AG04450 (cell line): ENCODE data around the gene SLCO3A1. TPM values are rescaled to one million over a fixed set of nuclear protein-coding genes. Genes with fewer than 3 reads are reported as not detected.
"Not testable (repeated sequence)": the region's sequence is repeated elsewhere in the genome, so short reads cannot be mapped to it uniquely, and the experiment has no call there.

Experiments used
- CTCF ChIA-PET: fragments of 300-600, 350-600 bp; formaldehyde crosslinking; extraction: SDS; loops from one replicate; lab custom pipeline; 2022; ENCODE audit warnings: antibody characterized with exemption, inconsistent platforms; lab: Charles Lee
- POLR2A ChIA-PET: fragments of 350-600 bp; formaldehyde crosslinking; extraction: SDS; loops from one replicate; lab custom pipeline; 2021; ENCODE audit warnings: antibody characterized with exemption, inconsistent platforms; lab: Yijun Ruan, JAX
- DNase-seq: peaks from one replicate; pipeline ENCODE4 v3.0.0-alpha.2; 2011; ENCODE audit warnings: low read depth, low spot score
- H3K27ac ChIP-seq: one replicate; pipeline ENCODE4 v1.5.1; 2012; ENCODE audit warnings: low read depth, low read length, control low read depth
- H3K27me3 ChIP-seq: one replicate; pipeline ENCODE4 v1.6.0; 2012; ENCODE audit warnings: low read length; ENCODE audit not compliant: control insufficient read depth, insufficient read depth
- H3K4me3 ChIP-seq: 2 replicates; pipeline ENCODE4 v1.5.1; 2011; ENCODE audit warnings: mild to moderate bottlenecking, low read depth, low read length, control low read depth
- H3K9me3 ChIP-seq: 2 replicates; pipeline ENCODE4 v1.5.1; 2012; ENCODE audit warnings: low read length; ENCODE audit not compliant: control insufficient read depth, insufficient read depth
- CTCF ChIP-seq: IDR thresholded peaks from 2 replicates; pipeline ENCODE4 v1.5.1; 2011; ENCODE audit warnings: low read depth, low read length, control low read depth, inconsistent platforms
- polyA plus RNA-seq: library from polyadenylated mRNA; depleted of rRNA; stranded (reverse); fragments of >200 nt; gene quantifications from 2 replicates; pipeline ENCODE4 v1.2.3, GENCODE V29; 2011

Gene SLCO3A1
- polyA plus RNA-seq, 1 experiment = 7.6 TPM

GRCh38 chr15:92059036-92059970, 205.8 kb downstream of the SLCO3A1 start:
- no peaks in the 10 kb centered on the region for H3K9me3 ChIP-seq
- ChIA-PET CTCF (no interaction called here), POLR2A (no interaction called here)
- no peak overlapping the region for H3K4me3 ChIP-seq
- H3K27ac ChIP-seq = no peak overlapping the region
- H3K27me3 ChIP-seq = peaks cover 3% of the 10 kb centered on the region
- no peak for DNase-seq
- TF ChIP-seq CTCF = no peak

- H3K9me3 ChIP-seq, H3K27ac ChIP-seq, DNase-seq, H3K4me3 ChIP-seq, CTCF ChIA-PET, POLR2A ChIA-PET, H3K27me3 ChIP-seq: not testable (repeated sequence)
These were observed 206.4 kb downstream of the SLCO3A1 start for GRCh38 chr15:92059971-92060311.

GRCh38 chr15:92061511-92062195, 208.1 kb downstream of the SLCO3A1 start:
- CTCF ChIA-PET = interaction anchor here (1.2 kb wide), 1 partner anchor 790 kb away, joined by 3 read pairs; no protein-coding TSS in a partner anchor
- POLR2A ChIA-PET = no interaction called here
- no peak overlapping the region for H3K4me3 ChIP-seq
- H3K9me3 ChIP-seq = no peaks in the 10 kb centered on the region
- DNase-seq = no peak
- H3K27ac ChIP-seq = no peak overlapping the region
- H3K27me3 ChIP-seq = peaks cover 3% of the 10 kb centered on the region
- TF ChIP-seq CTCF = no peak

- ChIA-PET CTCF (interaction anchor here (0.9 kb wide), 1 partner anchor 19 kb away, joined by 3 read pairs; no protein-coding TSS in a partner anchor), POLR2A (no interaction called here)
- H3K27me3 ChIP-seq = peaks cover under 1% of the 10 kb centered on the region
- no peak overlapping the region for H3K4me3 ChIP-seq
- H3K9me3 ChIP-seq = no peaks in the 10 kb centered on the region
- DNase-seq = no peak
- no peak overlapping the region for H3K27ac ChIP-seq
- TF ChIP-seq CTCF = no peak
These were observed 209.0 kb downstream of the SLCO3A1 start for GRCh38 chr15:92062505-92062904.

GRCh38 chr15:92068121-92068520, 214.6 kb downstream of the SLCO3A1 start:
- Histone ChIP-seq H3K27me3 (no peaks in the 10 kb centered on the region), H3K4me3 (no peak overlapping the region), H3K27ac (no peak overlapping the region), H3K9me3 (no peaks in the 10 kb centered on the region)
- TF ChIP-seq CTCF = no peak
- DNase-seq = no peak
- ChIA-PET CTCF (interaction anchor here (0.8 to 1.1 kb wide), 2 partner anchors 362 to 766 kb away, joined by 3 to 4 read pairs; no protein-coding TSS in a partner anchor), POLR2A (no interaction called here)
